KMS-11 (cell line): Measurements from ENCODE around the gene MRFAP1.

ENCODE experiments used
- H2AFZ ChIP-seq: fragments of 200-600 bp; sonication (generic); 2 replicates; pipeline ENCODE4 v1.6.1; 2016; ENCODE audit warnings: antibody characterized with exemption, mixed run types, low read depth
- H3K27ac ChIP-seq: fragments of 200-600 bp; sonication (generic); 2 replicates; pipeline ENCODE4 v1.6.1; 2016; ENCODE audit warnings: mild to moderate bottlenecking, mixed run types
- H3K27me3 ChIP-seq: fragments of 200-600 bp; sonication (generic); 2 replicates; pipeline ENCODE4 v1.6.1; 2017; ENCODE audit warnings: mild to moderate bottlenecking, low read depth, mixed run types, moderate library complexity; ENCODE audit not compliant: insufficient read depth
- H3K36me3 ChIP-seq: fragments of 200-600 bp; sonication (generic); 2 replicates; pipeline ENCODE4 v1.6.1; 2017; ENCODE audit warnings: mild to moderate bottlenecking, mixed run types; ENCODE audit not compliant: insufficient read depth
- H3K4me1 ChIP-seq: fragments of 200-600 bp; sonication (generic); 2 replicates; pipeline ENCODE4 v1.6.1; 2016; ENCODE audit warnings: mild to moderate bottlenecking, low read depth, mixed run types; ENCODE audit not compliant: poor library complexity, severe bottlenecking
- H3K4me2 ChIP-seq: fragments of 200-600 bp; sonication (generic); 2 replicates; pipeline ENCODE4 v1.7.0; 2016; ENCODE audit warnings: mild to moderate bottlenecking, mixed run types
- H3K4me3 ChIP-seq: fragments of 200-600 bp; sonication (generic); IDR thresholded peaks from 2 replicates; pipeline ENCODE4 v1.6.1; 2017; ENCODE audit warnings: low read depth, low read length, mixed read lengths; ENCODE audit not compliant: insufficient read depth
- H3K79me2 ChIP-seq: fragments of 200-600 bp; sonication (generic); 2 replicates; pipeline ENCODE4 v1.6.1; 2016; ENCODE audit warnings: low read depth, mixed run types; ENCODE audit not compliant: insufficient read depth
- H3K9ac ChIP-seq: fragments of 200-600 bp; sonication (generic); 2 replicates; pipeline ENCODE4 v1.6.1; 2016; ENCODE audit warnings: mild to moderate bottlenecking, mixed run types
- H4K20me1 ChIP-seq: fragments of 200-600 bp; sonication (generic); 2 replicates; pipeline ENCODE4 v1.6.1; 2016; ENCODE audit warnings: mild to moderate bottlenecking, mixed run types; ENCODE audit not compliant: insufficient read depth
- CTCF ChIP-seq: fragments of 200-600 bp; sonication (generic); conservative IDR thresholded peaks from 2 replicates; pipeline ENCODE4 v1.6.1; 2017; ENCODE audit warnings: low read depth, mild to moderate bottlenecking, antibody characterized with exemption, low read length, moderate library complexity, mixed read lengths

MRFAP1 gene

DNA sequence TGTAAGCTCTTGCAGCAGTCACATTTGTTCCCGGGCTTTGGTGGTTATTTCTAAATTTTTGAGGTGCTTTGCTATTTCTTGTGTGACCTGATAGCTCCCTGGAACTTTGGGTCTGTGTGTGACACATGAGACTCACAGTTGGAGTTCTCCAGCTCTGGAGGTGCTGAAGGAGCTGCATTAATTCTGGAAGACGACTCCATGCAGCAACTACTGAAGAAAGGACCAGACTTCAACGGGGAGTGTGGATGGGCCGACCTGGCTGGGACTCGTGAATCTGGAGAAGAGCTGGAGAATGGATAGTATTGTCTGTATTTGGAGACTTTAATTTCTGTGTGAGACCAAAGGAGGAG lies 1.5 kb downstream of the MRFAP1 start:
- Histone ChIP-seq H2AFZ (no peak overlapping the region), H4K20me1 (no peaks in the 10 kb centered on the region), H3K4me2 (peak overlapping the region; percentile 66), H3K4me1 (peaks cover 13% of the 10 kb centered on the region), H3K4me3 (no peak overlapping the region), H3K79me2 (peaks cover 23% of the 10 kb centered on the region), H3K27ac (peak overlapping the region; percentile 80), H3K27me3 (no peaks in the 10 kb centered on the region), H3K36me3 (no peaks in the 10 kb centered on the region), H3K9ac (peak overlapping the region; percentile 83; the same call in 1 of the 2 replicates)
- no peak for TF ChIP-seq CTCF

GRCh38 chr4:6643141-6643847 lies 2.8 kb downstream of the MRFAP1 start:
- no peak for TF ChIP-seq CTCF
- Histone ChIP-seq H3K27me3 (no peaks in the 10 kb centered on the region), H3K4me1 (peaks cover 13% of the 10 kb centered on the region), H3K9ac (no peak overlapping the region), H3K79me2 (peaks cover 23% of the 10 kb centered on the region), H3K4me2 (no peak overlapping the region), H2AFZ (no peak overlapping the region), H3K4me3 (no peak overlapping the region), H4K20me1 (no peaks in the 10 kb centered on the region), H3K27ac (no peak overlapping the region), H3K36me3 (no peaks in the 10 kb centered on the region)

DNA sequence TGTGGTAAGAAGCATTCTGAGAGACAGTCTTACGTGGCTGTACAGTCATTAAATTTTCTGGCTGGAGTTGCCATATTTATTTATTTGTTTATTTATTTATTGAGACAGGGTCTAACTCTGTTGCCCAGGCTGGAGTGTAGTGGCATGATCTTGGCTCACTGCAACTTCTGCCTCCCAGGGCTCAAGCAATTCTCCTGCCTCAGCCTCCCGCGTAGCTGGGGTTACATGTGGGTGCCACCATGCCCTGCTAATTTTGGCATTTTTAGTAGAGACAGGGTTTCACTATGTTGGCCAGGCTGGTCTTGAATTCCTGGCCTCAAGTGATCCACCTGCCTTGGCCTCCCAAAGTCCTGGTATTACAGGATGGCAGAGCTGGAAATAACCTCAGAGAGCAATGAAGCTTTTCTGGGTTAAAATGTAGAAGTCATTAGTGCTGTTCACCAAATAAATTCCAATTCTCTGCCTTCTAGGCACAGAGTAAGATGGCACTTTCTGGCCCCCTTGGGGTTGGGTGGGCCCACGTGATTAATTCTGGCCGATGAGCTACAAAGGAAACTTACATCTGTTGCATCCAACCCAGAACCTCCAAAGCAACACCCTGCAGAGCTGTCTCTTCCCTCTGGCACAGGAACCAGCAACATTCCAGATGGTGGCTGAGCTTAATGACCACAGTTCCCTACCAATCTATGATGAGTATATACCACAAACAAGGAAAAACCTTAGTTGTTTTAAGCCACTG lies 4.5 kb downstream of the MRFAP1 start:
- Histone ChIP-seq H3K4me1 (peaks cover 13% of the 10 kb centered on the region), H3K79me2 (peaks cover 23% of the 10 kb centered on the region), H2AFZ (no peak overlapping the region), H3K4me2 (no peak overlapping the region), H3K27ac (no peak overlapping the region), H3K9ac (no peak overlapping the region), H4K20me1 (no peaks in the 10 kb centered on the region), H3K36me3 (no peaks in the 10 kb centered on the region), H3K27me3 (no peaks in the 10 kb centered on the region), H3K4me3 (no peak overlapping the region)
- no peak for TF ChIP-seq CTCF

DNA sequence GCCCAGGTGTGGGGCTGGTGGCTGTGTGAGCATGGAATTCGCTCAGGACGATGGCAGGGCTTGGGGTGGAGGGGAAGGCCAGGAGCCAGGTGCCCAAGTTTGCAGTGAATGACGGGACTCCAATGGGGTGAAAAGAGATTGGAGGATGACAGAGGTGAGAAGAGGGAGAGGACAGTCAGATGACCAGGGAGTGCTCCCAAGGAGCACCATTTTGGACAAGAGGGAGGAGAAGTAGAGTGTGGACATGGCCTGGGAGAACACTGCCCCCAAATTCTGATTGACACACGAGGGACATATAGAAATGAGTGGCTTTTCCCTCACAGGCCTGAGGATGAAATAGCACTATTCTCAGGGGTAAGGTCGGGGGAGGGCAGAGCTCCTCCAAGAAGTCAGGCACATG lies 6.7 kb downstream of the MRFAP1 start:
- Histone ChIP-seq H3K27me3 (no peaks in the 10 kb centered on the region), H4K20me1 (no peaks in the 10 kb centered on the region), H3K4me3 (no peak overlapping the region), H3K4me1 (peaks cover 7% of the 10 kb centered on the region), H3K27ac (no peak overlapping the region), H3K36me3 (no peaks in the 10 kb centered on the region), H3K9ac (no peak overlapping the region), H2AFZ (no peak overlapping the region), H3K4me2 (no peak overlapping the region), H3K79me2 (peaks cover 7% of the 10 kb centered on the region)
- TF ChIP-seq CTCF = no peak
